Effector memory CD8-positive, alpha-beta T cell (primary cell): Measurements from ENCODE around the gene SIX3.

Experiments used
- ATAC-seq: fragments of 150-1000 bp; cut with Tn5 transposase; replicated peaks from 2 replicates; pipeline ENCODE4 v1.10.0; 2021; ENCODE audit warnings: mild to moderate bottlenecking, moderate library complexity
- DNase-seq, 3 experiments: peaks; one replicate each; pipeline ENCODE4 v3.0.0; 2021
- H3K27ac Mint-ChIP-seq, 2 donors: one replicate each; pipeline ENCODE4 v1.8.0; 2022; ENCODE audit warnings: mild to moderate bottlenecking in 2 of 2, mixed read lengths in 2 of 2, moderate library complexity in 2 of 2
- H3K27me3 Mint-ChIP-seq, 2 donors: one replicate each; pipeline ENCODE4 v1.8.0; 2022; ENCODE audit warnings: mixed read lengths in 2 of 2
- H3K36me3 Mint-ChIP-seq: one replicate; pipeline ENCODE4 v1.8.0; 2022; ENCODE audit warnings: mild to moderate bottlenecking, moderate library complexity, mixed read lengths; ENCODE audit not compliant: insufficient read depth
- H3K4me1 Mint-ChIP-seq, 2 donors: one replicate each; pipeline ENCODE4 v1.8.0; 2022; ENCODE audit warnings: low read depth in 2 of 2, mixed read lengths in 2 of 2
- H3K4me3 Mint-ChIP-seq, 2 donors: one replicate each; pipeline ENCODE4 v1.8.0; 2022; ENCODE audit warnings: mild to moderate bottlenecking in 2 of 2, mixed read lengths in 2 of 2, moderate library complexity in 2 of 2
- H3K9me3 Mint-ChIP-seq, 2 donors: one replicate each; pipeline ENCODE4 v1.8.0; 2022; ENCODE audit warnings: mixed read lengths in 2 of 2

Gene SIX3

DNA sequence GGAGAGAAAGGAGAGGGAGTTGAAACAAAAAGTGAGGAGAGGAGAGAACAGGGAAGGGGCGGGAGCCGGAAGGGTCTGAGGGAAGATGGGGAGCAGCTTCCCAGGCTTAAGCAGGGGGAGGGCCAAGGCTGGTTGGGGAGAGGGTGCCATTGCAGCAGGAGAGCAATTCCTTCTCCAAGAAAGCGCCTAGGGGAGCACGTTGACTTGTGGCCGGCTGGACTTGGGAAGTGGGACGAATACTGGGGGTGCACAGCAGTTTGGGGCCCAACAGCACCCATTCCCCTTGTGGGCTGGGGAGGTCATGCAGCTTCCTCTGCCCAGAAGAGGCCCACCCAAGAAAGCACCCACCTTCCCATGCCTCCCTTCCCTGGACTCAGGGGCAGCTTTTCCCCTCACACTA lies 9.6 kb downstream of the SIX3 start:
- Mint-ChIP-seq H3K4me3 (no peak overlapping the region), H3K4me1 (peaks cover 21% of the 10 kb centered on the region in 2 donors), H3K36me3 (peaks cover 3% of the 10 kb centered on the region)

DNA sequence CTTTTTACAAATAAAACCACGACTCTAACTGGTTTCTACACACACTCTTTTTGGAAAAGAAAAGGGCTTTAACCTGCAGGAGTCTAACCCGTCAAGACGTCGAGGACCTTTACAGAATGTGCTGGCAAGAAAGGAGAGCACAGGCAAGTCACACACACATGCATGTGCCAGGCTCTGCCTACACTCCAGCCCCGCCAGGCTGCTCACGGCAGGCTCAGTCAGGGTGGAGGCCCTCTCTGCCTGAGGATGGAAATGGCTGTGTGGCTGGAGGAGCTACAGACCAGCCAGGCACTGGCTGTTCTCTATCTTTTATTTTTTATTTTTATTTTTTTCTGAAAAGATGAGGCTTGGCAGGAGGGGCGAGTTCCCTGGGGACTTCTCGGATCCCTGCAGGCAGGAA lies 10.2 kb downstream of the SIX3 start:
- no peaks in the 10 kb centered on the region for H3K9me3 Mint-ChIP-seq
- H3K27ac Mint-ChIP-seq = no peak overlapping the region
- ATAC-seq (no peak), DNase-seq (no peak)
- H3K36me3 Mint-ChIP-seq = peaks cover 3% of the 10 kb centered on the region
- peaks cover 21% of the 10 kb centered on the region in 2 donors for H3K4me1 Mint-ChIP-seq
- peak overlapping the region in 1 of 2 donors; percentile 20 for H3K4me3 Mint-ChIP-seq
- H3K27me3 Mint-ChIP-seq = peaks cover 84 to 98% of the 10 kb centered on the region in 2 donors

More for the DNA sequence above, 9.6 kb downstream of the SIX3 start:
- DNase-seq (no peak), ATAC-seq (no peak)
- no peaks in the 10 kb centered on the region for H3K9me3 Mint-ChIP-seq
- peaks cover 85 to 96% of the 10 kb centered on the region in 2 donors for H3K27me3 Mint-ChIP-seq
- H3K27ac Mint-ChIP-seq = no peak overlapping the region

DNA sequence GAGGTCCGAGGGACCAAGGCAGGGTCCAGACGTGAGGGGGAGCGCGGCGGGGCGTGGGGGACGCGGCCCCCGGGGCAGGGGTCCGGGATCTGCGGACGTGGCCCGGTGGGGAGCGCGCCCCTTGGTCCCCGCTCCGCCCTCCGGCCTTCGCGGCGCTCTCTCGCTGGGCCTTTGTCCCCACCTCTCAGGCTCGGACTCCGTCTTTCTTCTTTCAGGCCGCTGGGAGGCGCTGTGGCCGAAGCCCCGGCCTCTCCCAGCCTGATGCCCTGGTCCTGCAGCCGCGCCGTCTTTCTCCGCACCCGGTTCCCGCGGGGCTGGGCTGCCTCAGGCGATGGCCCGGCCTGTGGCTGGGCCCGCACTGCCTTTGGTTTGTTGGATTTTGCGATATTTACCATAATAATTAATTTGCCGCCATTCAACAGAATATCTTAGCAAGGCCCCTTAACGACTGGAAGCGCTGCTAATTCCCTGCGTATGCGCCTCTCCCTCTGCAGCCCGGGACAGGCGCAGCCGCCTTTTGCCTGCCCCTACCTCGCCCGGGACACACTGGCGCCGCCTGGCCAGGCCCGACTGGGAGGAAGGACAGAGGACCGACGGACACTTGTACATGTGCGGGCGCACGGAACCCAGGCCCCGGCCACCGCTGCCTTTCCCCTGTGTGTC lies 10.8 kb downstream of the SIX3 start:
- H3K4me3 Mint-ChIP-seq = peak overlapping the region in 1 of 2 donors; percentile 20
- H3K27me3 Mint-ChIP-seq = peaks cover 84 to 98% of the 10 kb centered on the region in 2 donors
- no peak overlapping the region for H3K27ac Mint-ChIP-seq

GRCh38 chr2:44952806-44953498 lies 11.4 kb downstream of the SIX3 start:
- H3K9me3 Mint-ChIP-seq = no peaks in the 10 kb centered on the region
- H3K4me3 Mint-ChIP-seq = no peak overlapping the region
- peaks cover 3% of the 10 kb centered on the region for H3K36me3 Mint-ChIP-seq
- H3K4me1 Mint-ChIP-seq = peaks cover 21% of the 10 kb centered on the region in 2 donors
- peaks cover 78 to 98% of the 10 kb centered on the region in 2 donors for H3K27me3 Mint-ChIP-seq
- DNase-seq (no peak), ATAC-seq (no peak)
- no peak overlapping the region for H3K27ac Mint-ChIP-seq

More for the DNA sequence above, 10.8 kb downstream of the SIX3 start:
- peaks cover 3% of the 10 kb centered on the region for H3K36me3 Mint-ChIP-seq
- peaks cover 21% of the 10 kb centered on the region in 2 donors for H3K4me1 Mint-ChIP-seq
- H3K9me3 Mint-ChIP-seq = no peaks in the 10 kb centered on the region
- no peak for ATAC-seq
- no peak for DNase-seq

DNA sequence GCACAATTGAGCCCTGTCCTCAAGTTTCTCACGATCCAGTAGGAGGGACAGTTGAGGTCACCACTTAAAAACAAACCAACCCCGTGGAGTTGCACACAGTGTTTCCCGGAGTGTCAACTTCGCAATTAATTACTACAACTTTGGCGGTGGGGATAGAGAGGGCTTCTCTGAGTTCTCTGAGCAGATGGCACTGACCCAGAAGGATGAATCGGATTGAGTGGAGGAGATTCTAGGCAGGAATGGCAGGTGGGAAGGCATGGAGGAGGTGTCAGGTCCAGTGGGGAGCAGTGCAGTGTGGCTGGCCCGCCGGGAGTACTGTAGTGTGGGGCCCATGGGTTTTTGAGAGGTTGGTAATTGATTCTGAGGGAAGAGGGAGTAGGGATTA lies 12.0 kb downstream of the SIX3 start:
- peaks cover 3% of the 10 kb centered on the region for H3K36me3 Mint-ChIP-seq
- H3K4me1 Mint-ChIP-seq = peaks cover 21% of the 10 kb centered on the region in 2 donors
- no peaks in the 10 kb centered on the region for H3K9me3 Mint-ChIP-seq
- DNase-seq (no peak), ATAC-seq (no peak)
- H3K27me3 Mint-ChIP-seq = peaks cover 79 to 98% of the 10 kb centered on the region in 2 donors
- no peak overlapping the region for H3K27ac Mint-ChIP-seq
- H3K4me3 Mint-ChIP-seq = no peak overlapping the region

- Mint-ChIP-seq H3K36me3 (no peaks in the 10 kb centered on the region), H3K4me1 (peaks cover 19 to 21% of the 10 kb centered on the region in 2 donors), H3K4me3 (no peak overlapping the region)
These were observed 13.0 kb downstream of the SIX3 start for GRCh38 chr2:44954447-44954888.

GRCh38 chr2:44954889-44955592 lies 13.5 kb downstream of the SIX3 start:
- H3K4me3 Mint-ChIP-seq = peak overlapping the region; percentile 12 to 62
- H3K27me3 Mint-ChIP-seq = peaks cover 82 to 98% of the 10 kb centered on the region in 2 donors

More at GRCh38 chr2:44954447-44954888, 13.0 kb downstream of the SIX3 start:
- no peaks in the 10 kb centered on the region for H3K9me3 Mint-ChIP-seq
- H3K27me3 Mint-ChIP-seq = peaks cover 78 to 98% of the 10 kb centered on the region in 2 donors
- ATAC-seq (no peak), DNase-seq (no peak)
- H3K27ac Mint-ChIP-seq = no peak overlapping the region

DNA sequence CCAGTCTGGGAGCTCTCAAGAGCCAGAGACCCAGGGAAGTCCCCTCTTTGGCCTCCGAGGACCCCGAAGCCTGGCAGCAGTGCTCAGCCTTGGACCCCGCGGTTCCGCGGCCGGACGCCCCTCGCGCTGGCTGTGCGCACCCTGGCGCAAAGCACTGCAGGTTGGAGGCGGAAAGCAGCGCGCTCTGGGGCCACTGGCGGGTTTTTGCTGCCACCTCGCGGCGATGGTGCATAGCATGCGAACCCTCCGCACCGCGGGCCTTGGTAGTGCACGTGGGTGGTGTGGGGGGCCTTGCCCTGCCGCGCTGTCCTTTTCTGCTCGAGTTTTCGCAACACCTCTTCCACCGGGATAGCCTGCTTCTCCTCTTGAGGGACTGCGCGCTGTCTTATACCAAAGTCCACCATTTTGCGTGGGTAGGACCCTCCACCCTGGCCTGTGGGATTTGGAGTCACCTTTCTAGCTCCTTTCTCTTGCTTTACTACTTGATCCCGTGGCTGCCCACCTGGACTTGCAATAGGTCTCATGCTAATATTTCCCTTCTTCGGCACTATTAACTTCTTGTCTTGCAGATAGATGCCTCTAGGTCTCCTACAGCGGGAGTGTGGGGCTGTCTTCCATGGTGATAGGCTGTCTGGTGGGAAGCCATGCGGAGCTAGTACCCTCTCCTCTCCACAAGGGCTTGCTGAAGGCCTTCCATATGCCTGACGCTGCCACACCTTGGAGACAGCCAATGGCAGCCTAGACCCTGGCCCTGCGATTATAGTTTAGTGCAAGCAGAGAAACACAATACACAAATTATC lies 14.3 kb downstream of the SIX3 start:
- H3K4me1 Mint-ChIP-seq = peaks cover 19 to 21% of the 10 kb centered on the region in 2 donors
- no peak overlapping the region for H3K27ac Mint-ChIP-seq
- ATAC-seq (peak; percentile 82), DNase-seq (peak; percentile 56 to 67 (median 64))
- no peaks in the 10 kb centered on the region for H3K36me3 Mint-ChIP-seq
- H3K9me3 Mint-ChIP-seq = no peaks in the 10 kb centered on the region
- peaks cover 77 to 95% of the 10 kb centered on the region in 2 donors for H3K27me3 Mint-ChIP-seq
- H3K4me3 Mint-ChIP-seq = peak overlapping the region in 1 of 2 donors; percentile 24

More at GRCh38 chr2:44954889-44955592, 13.5 kb downstream of the SIX3 start:
- Mint-ChIP-seq H3K9me3 (no peaks in the 10 kb centered on the region), H3K36me3 (no peaks in the 10 kb centered on the region), H3K27ac (no peak overlapping the region), H3K4me1 (peaks cover 19 to 21% of the 10 kb centered on the region in 2 donors)
- ATAC-seq (peak; percentile 8), DNase-seq (no peak)

DNA sequence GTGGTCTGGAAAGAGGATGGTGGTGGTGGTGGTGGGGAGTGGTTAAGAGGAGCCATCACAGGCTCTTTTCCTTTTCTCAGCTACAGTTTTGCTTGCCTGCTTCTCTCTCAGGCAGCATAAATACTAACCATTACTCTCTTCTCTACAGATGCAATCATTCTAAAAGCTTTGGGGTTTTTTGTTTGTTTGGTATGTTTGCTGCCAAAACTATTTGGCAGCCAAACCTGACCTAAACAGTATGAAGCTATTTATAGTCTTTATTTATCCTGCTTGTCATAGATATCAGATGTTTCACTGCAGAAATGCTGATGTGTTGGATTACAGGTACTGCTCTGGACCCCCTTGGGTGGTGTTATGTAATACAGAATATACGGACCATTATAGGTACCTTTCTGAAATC lies 15.3 kb downstream of the SIX3 start:
- Mint-ChIP-seq H3K9me3 (no peaks in the 10 kb centered on the region), H3K4me1 (peaks cover 16% of the 10 kb centered on the region in 2 donors), H3K36me3 (no peaks in the 10 kb centered on the region)

GRCh38 chr2:44957656-44958327 lies 16.3 kb downstream of the SIX3 start:
- Mint-ChIP-seq H3K27me3 (peaks cover 83 to 97% of the 10 kb centered on the region in 2 donors), H3K4me3 (no peak overlapping the region), H3K4me1 (peaks cover 13 to 14% of the 10 kb centered on the region in 2 donors), H3K36me3 (no peaks in the 10 kb centered on the region), H3K27ac (no peak overlapping the region), H3K9me3 (no peaks in the 10 kb centered on the region)
- ATAC-seq = no peak
- DNase-seq = no peak

More for the DNA sequence above, 15.3 kb downstream of the SIX3 start:
- no peak overlapping the region for H3K27ac Mint-ChIP-seq
- H3K4me3 Mint-ChIP-seq = no peak overlapping the region
- DNase-seq (no peak), ATAC-seq (no peak)
- peaks cover 78 to 95% of the 10 kb centered on the region in 2 donors for H3K27me3 Mint-ChIP-seq

GRCh38 chr2:44959855-44960254 lies 18.4 kb downstream of the SIX3 start:
- Mint-ChIP-seq H3K9me3 (no peaks in the 10 kb centered on the region), H3K36me3 (no peaks in the 10 kb centered on the region), H3K4me1 (peaks cover 8 to 12% of the 10 kb centered on the region in 2 donors), H3K27ac (no peak overlapping the region), H3K27me3 (peaks cover 80 to 97% of the 10 kb centered on the region in 2 donors), H3K4me3 (no peak overlapping the region)
- no peak for ATAC-seq
- no peak for DNase-seq

DNA sequence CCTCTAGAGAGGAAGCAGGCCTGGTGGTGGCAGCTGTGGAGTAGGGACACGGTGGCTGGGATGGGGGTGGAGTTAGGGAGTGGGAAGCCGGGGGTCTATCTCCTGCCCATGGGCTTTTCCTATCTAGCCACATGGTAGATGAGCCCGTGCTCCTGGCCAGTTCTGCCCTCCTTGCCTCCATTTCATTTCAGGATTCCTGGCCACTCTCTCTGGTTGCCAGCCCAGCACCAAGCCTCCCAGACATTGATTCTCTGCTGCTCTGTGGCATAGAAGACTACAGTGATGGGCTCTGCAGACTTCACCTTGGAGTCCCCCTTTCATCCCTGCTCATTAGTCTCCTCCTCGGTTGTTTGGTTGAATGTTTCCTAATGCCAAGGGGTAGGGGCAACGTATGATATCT lies 19.4 kb downstream of the SIX3 start:
- H3K27ac Mint-ChIP-seq = no peak overlapping the region
- H3K4me1 Mint-ChIP-seq = peaks cover 2% of the 10 kb centered on the region in 2 donors
- H3K36me3 Mint-ChIP-seq = no peaks in the 10 kb centered on the region
- DNase-seq = no peak
- peaks cover 71 to 97% of the 10 kb centered on the region in 2 donors for H3K27me3 Mint-ChIP-seq
- no peak overlapping the region for H3K4me3 Mint-ChIP-seq
- H3K9me3 Mint-ChIP-seq = no peaks in the 10 kb centered on the region
- ATAC-seq = no peak
